Measurements from ENCODE around the gene COX7A2L. TPM values are rescaled to one million over a fixed set of nuclear protein-coding genes. Genes with fewer than 3 reads are reported as not detected.
A peak's percentile ranks its signal among the peaks of the same experiment; 100 is the strongest.

COX7A2L gene
- polyA plus RNA-seq, 1 experiment = 245 TPM

GRCh38 chr2:42392191-42392590 is 31.2 kb upstream of the COX7A2L start:
- ChIA-PET POLR2A (interaction anchor here (0.7 kb wide), 1 partner anchor 418 kb away, joined by 8 read pairs; no protein-coding TSS in a partner anchor), CTCF (no interaction called here)
- Histone ChIP-seq H3K9me3 (ENCODE audit: control insufficient read depth, insufficient read depth, low read length) (no peaks in the 10 kb centered on the region), H3K27me3 (ENCODE audit: control insufficient read depth, insufficient read depth, low read length) (peaks cover 6% of the 10 kb centered on the region), H3K27ac (ENCODE audit: low read depth, low read length) (no peak overlapping the region), H3K4me3 (ENCODE audit: low read depth, low read length) (no peak overlapping the region)
- no peak for DNase-seq (ENCODE audit: low read depth, low spot score)
- no peak for TF ChIP-seq CTCF (IDR thresholded peaks at IDR 0.05; ENCODE audit: low read depth, low read length)

- ChIA-PET CTCF (no interaction called here), POLR2A (interaction anchor here (0.6 kb wide), 1 partner anchor 63 kb away, joined by 3 read pairs; no protein-coding TSS in a partner anchor)
Observed at GRCh38 chr2:42390401-42390969, 29.5 kb upstream of the COX7A2L start.

GRCh38 chr2:42386682-42387081 is 25.7 kb upstream of the COX7A2L start:
- no peak overlapping the region for H3K27ac ChIP-seq (ENCODE audit: low read depth, low read length)
- H3K9me3 ChIP-seq (ENCODE audit: control insufficient read depth, insufficient read depth, low read length) = no peaks in the 10 kb centered on the region
- ChIA-PET POLR2A (interaction anchor here (0.6 kb wide), 1 partner anchor 13 kb away, joined by 3 read pairs; no protein-coding TSS in a partner anchor), CTCF (interaction anchor here (0.6 to 0.7 kb wide), 2 partner anchors 28 to 271 kb away, joined by 4 to 7 read pairs; no protein-coding TSS in a partner anchor)
- peak; percentile 43 for TF ChIP-seq CTCF (IDR thresholded peaks at IDR 0.05; ENCODE audit: low read depth, low read length)
- H3K27me3 ChIP-seq (ENCODE audit: control insufficient read depth, insufficient read depth, low read length) = peaks cover 15% of the 10 kb centered on the region
- no peak overlapping the region for H3K4me3 ChIP-seq (ENCODE audit: low read depth, low read length)
- DNase-seq (ENCODE audit: low read depth, low spot score) = no peak

More at GRCh38 chr2:42390401-42390969, 29.5 kb upstream of the COX7A2L start:
- no peak for TF ChIP-seq CTCF (IDR thresholded peaks at IDR 0.05; ENCODE audit: low read depth, low read length)
- Histone ChIP-seq H3K4me3 (ENCODE audit: low read depth, low read length) (no peak overlapping the region), H3K9me3 (ENCODE audit: control insufficient read depth, insufficient read depth, low read length) (no peaks in the 10 kb centered on the region), H3K27me3 (ENCODE audit: control insufficient read depth, insufficient read depth, low read length) (peaks cover 6% of the 10 kb centered on the region), H3K27ac (ENCODE audit: low read depth, low read length) (no peak overlapping the region)
- no peak for DNase-seq (ENCODE audit: low read depth, low spot score)

GRCh38 chr2:42385225-42385624 is 24.2 kb upstream of the COX7A2L start:
- Histone ChIP-seq H3K27ac (ENCODE audit: low read depth, low read length) (no peak overlapping the region), H3K9me3 (ENCODE audit: control insufficient read depth, insufficient read depth, low read length) (no peaks in the 10 kb centered on the region), H3K27me3 (ENCODE audit: control insufficient read depth, insufficient read depth, low read length) (peaks cover 13% of the 10 kb centered on the region), H3K4me3 (ENCODE audit: low read depth, low read length) (no peak overlapping the region)
- no peak for DNase-seq (ENCODE audit: low read depth, low spot score)
- ChIA-PET POLR2A (no interaction called here), CTCF (interaction anchor here (0.8 kb wide), 1 partner anchor 299 kb away, joined by 3 read pairs; no protein-coding TSS in a partner anchor)
- peak; percentile 36; the same call in 1 of the 2 replicates for TF ChIP-seq CTCF (IDR thresholded peaks at IDR 0.05; ENCODE audit: low read depth, low read length)

- ChIA-PET POLR2A (no interaction called here), CTCF (interaction anchor here (0.5 kb wide), 1 partner anchor 212 kb away, joined by 3 read pairs; no protein-coding TSS in a partner anchor)
- no peak for TF ChIP-seq CTCF (IDR thresholded peaks at IDR 0.05; ENCODE audit: low read depth, low read length)
- peaks cover 11% of the 10 kb centered on the region for H3K27me3 ChIP-seq (ENCODE audit: control insufficient read depth, insufficient read depth, low read length)
- H3K27ac ChIP-seq (ENCODE audit: low read depth, low read length) = no peak overlapping the region
- H3K4me3 ChIP-seq (ENCODE audit: low read depth, low read length) = no peak overlapping the region
- H3K9me3 ChIP-seq (ENCODE audit: control insufficient read depth, insufficient read depth, low read length) = no peaks in the 10 kb centered on the region
- DNase-seq (ENCODE audit: low read depth, low spot score) = no peak
Observed at GRCh38 chr2:42383855-42384530, 23.0 kb upstream of the COX7A2L start.

All from AG04450 (cell line).